HepG2 (cell line): Measurements from ENCODE around the gene PTPN20. TPM values are rescaled to one million over a fixed set of nuclear protein-coding genes. Genes with fewer than 3 reads are reported as not detected.

Experiments used
- ATAC-seq: fragments of 200-7000 bp; cut with Tn5 transposase; 3 replicates; pipeline ENCODE4 v1.9.1; 2020; ENCODE audit warnings: mild to moderate bottlenecking, moderate library complexity
- BruUV-seq: library from RNA; stranded (reverse); fragments of 400-500 nt; replicated peaks from 2 replicates; lab custom pipeline; 2021; lab: Mats Ljungman, UMichigan
- CTCF ChIA-PET: fragments of 300-600 bp; formaldehyde crosslinking; extraction: SDS; loops from one replicate; lab custom pipeline; 2021; ENCODE audit warnings: low total read pairs, inconsistent platforms, low intra/inter-chr PET ratio; lab: Yijun Ruan, JAX
- POLR2A ChIA-PET: fragments of 350-600 bp; sonication (Branson Sonifier 250); formaldehyde crosslinking; loops from one replicate; lab custom pipeline; 2020; ENCODE audit warnings: antibody characterized with exemption, inconsistent platforms; lab: Yijun Ruan, JAX
- DNase-seq: peaks from one replicate; pipeline ENCODE4 v3.0.0-alpha.2; 2015; ENCODE audit warnings: low spot score
- FAIRE-seq: peaks from 3 replicates; lab custom pipeline; 2011; peaks lifted over from hg19 to GRCh38; lab: Jason Lieb, UNC
- H2AFZ ChIP-seq: one replicate; pipeline ENCODE4 v1.6.1; 2011; ENCODE audit warnings: low read length, inconsistent platforms
- H3K27ac ChIP-seq: fragments of 300-600 bp; 3 replicates; pipeline ENCODE4 v1.8.0; 2011; ENCODE audit warnings: mixed run types, mild to moderate bottlenecking, mixed read lengths, low read length, inconsistent platforms; ENCODE audit not compliant: insufficient read depth; ENCODE audit errors: extremely low read length
- H3K27me3 ChIP-seq, 2 experiments: fragments of 200-600 bp in 1 of 2; 2 replicates in 1 of 2; 3 replicates in 1 of 2; pipeline versions ENCODE4 v1.6.0 to v1.8.0; 2011; ENCODE audit warnings: low read length in 2 of 2, mild to moderate bottlenecking in 2 of 2, moderate library complexity in 2 of 2, inconsistent platforms in 1 of 2; ENCODE audit not compliant: insufficient read depth in 2 of 2, control insufficient read depth in 1 of 2
- H3K36me3 ChIP-seq, 2 experiments: fragments of 200-600 bp in 1 of 2; replicated peaks in 1 of 2; 2 replicates in 1 of 2; 3 replicates in 1 of 2; pipeline versions ENCODE4 v1.5.1 to v1.8.0; 2011; ENCODE audit warnings: low read length in 2 of 2, inconsistent platforms in 1 of 2; ENCODE audit not compliant: insufficient read depth in 2 of 2, control insufficient read depth in 1 of 2
- H3K4me1 ChIP-seq: 2 replicates; pipeline ENCODE4 v1.5.1; 2012; ENCODE audit warnings: low read length, inconsistent platforms; ENCODE audit not compliant: insufficient read depth
- H3K4me2 ChIP-seq: 2 replicates; pipeline ENCODE4 v1.6.0; 2011; ENCODE audit warnings: low read depth, low read length, inconsistent platforms
- H3K4me3 ChIP-seq, 3 experiments: fragments of 200-600 bp in 1 of 3; sonication (generic), shearing (Covaris generic) in 1 of 3; replicated peaks in 1 of 3; 2 replicates each; pipeline ENCODE4 v1.5.1; 2011 to 2016; ENCODE audit warnings: low read length in 3 of 3, inconsistent platforms in 2 of 3, low read depth in 2 of 3, mild to moderate bottlenecking in 2 of 3, control low read depth in 1 of 3, mixed read lengths in 1 of 3; ENCODE audit not compliant: insufficient read depth in 1 of 3
- H3K79me2 ChIP-seq: one replicate; pipeline ENCODE4 v1.6.1; 2011; ENCODE audit warnings: low read length, inconsistent platforms; ENCODE audit not compliant: insufficient read depth
- H3K9ac ChIP-seq: 2 replicates; pipeline ENCODE4 v1.6.0; 2011; ENCODE audit warnings: mild to moderate bottlenecking, low read depth, low read length, inconsistent platforms; ENCODE audit not compliant: insufficient read depth
- H3K9me3 ChIP-seq: 2 replicates; pipeline ENCODE4 v1.5.1; 2012; ENCODE audit warnings: mild to moderate bottlenecking, low read length
- H4K20me1 ChIP-seq: 2 replicates; pipeline ENCODE4 v1.6.0; 2011; ENCODE audit warnings: inconsistent platforms, mild to moderate bottlenecking, low read length, moderate library complexity; ENCODE audit not compliant: insufficient read depth
- DNMT3B ChIP-seq: conservative IDR thresholded peaks from 2 replicates; pipeline ENCODE4 v1.6.1; 2016; ENCODE audit warnings: missing biosample characterization, control low read depth
- GTF2F1 ChIP-seq: fragments of 150-350 bp; IDR thresholded peaks from 2 replicates; pipeline ENCODE4 v1.6.1; 2014; ENCODE audit warnings: low read length
- NCOA1 ChIP-seq: sonication (generic); formaldehyde crosslinking; IDR thresholded peaks from 2 replicates; pipeline ENCODE4 v1.9.0; 2021; ENCODE audit warnings: missing genetic modification reagents
- NR3C1 ChIP-seq: sonication (generic); formaldehyde crosslinking; IDR thresholded peaks from 2 replicates; pipeline ENCODE4 v1.4.0; 2020; ENCODE audit warnings: missing genetic modification reagents
- ZNF20 ChIP-seq: sonication (generic); formaldehyde crosslinking; IDR thresholded peaks from 2 replicates; pipeline ENCODE4 v1.4.0; 2020; ENCODE audit warnings: mild to moderate bottlenecking, moderate library complexity, missing genetic modification reagents
- ZNF629 ChIP-seq: sonication (generic); formaldehyde crosslinking; conservative IDR thresholded peaks from 2 replicates; pipeline ENCODE4 v1.5.0; 2020; ENCODE audit warnings: missing genetic modification reagents
- ZNF674 ChIP-seq: sonication (generic); formaldehyde crosslinking; IDR thresholded peaks from 2 replicates; pipeline ENCODE4 v1.5.0; 2020; ENCODE audit warnings: low read depth, mild to moderate bottlenecking, missing genetic modification reagents
- WGBS: methylation state at CpG from one replicate; pipeline ENCODE4 v1.1.6; 2017; ENCODE audit warnings: low lambda C conversion rate; 5-methylcytosine and 5-hydroxymethylcytosine counted together
- in situ Hi-C: cut with HindIII; loops from 2 replicates; pipeline ENCODE4 v1.10.0; 2017; ENCODE audit warnings: low pct_unique_long_range_greater_than_20kb; ENCODE audit not compliant: extremely low pct_ligation_motif_present
- intact Hi-C: fragments of 100-400 bp; cut with micrococcal nuclease; formaldehyde crosslinking; loops from one replicate; pipeline ENCODE4 v1.10.0; 2022; ENCODE audit not compliant: unreplicated experiment
- polyA plus RNA-seq, 8 experiments: library from polyadenylated mRNA; depleted of rRNA in 3 of 8; stranded (reverse) in 7 of 8; unstranded in 1 of 8; fragments of >200 nt; fragmentation: Illumina TruSeq in 4 of 8; extraction: Trizol in 4 of 8; gene quantifications; 2 replicates each; pipeline versions ENCODE4 v1.2.1 to v1.2.3, GENCODE V29; 2011 to 2016; ENCODE audit warnings: low read depth in 4 of 8, missing spikeins in 1 of 8, mixed read lengths in 1 of 8; ENCODE audit not compliant: insufficient read depth in 1 of 8
- total RNA-seq, 5 experiments: library from RNA; depleted of rRNA; stranded (reverse); fragments of >200 nt; fragmentation: Illumina TruSeq; extraction: Trizol; gene quantifications; 2 replicates each; pipeline ENCODE4 v1.2.3, GENCODE V29; 2016; ENCODE audit warnings: low read depth in 1 of 5
- TF ChIP-seq, protein P1 (sequence below): sonication (generic); formaldehyde crosslinking; IDR thresholded peaks from 2 replicates; pipeline ENCODE4 v1.9.0; 2022; ENCODE audit warnings: missing genetic modification reagents, mild to moderate bottlenecking, borderline replicate concordance
- TF ChIP-seq, protein P2 (sequence below): sonication (generic); formaldehyde crosslinking; IDR thresholded peaks from 2 replicates; pipeline ENCODE4 v1.4.0; 2020; ENCODE audit warnings: missing genetic modification reagents, mild to moderate bottlenecking, borderline replicate concordance

Gene PTPN20
- total and polyA plus RNA-seq, 2 of the 13 experiments (the other 11 are each of a cell fraction or from before 2014, with no cell fraction given), result not detected

DNA sequence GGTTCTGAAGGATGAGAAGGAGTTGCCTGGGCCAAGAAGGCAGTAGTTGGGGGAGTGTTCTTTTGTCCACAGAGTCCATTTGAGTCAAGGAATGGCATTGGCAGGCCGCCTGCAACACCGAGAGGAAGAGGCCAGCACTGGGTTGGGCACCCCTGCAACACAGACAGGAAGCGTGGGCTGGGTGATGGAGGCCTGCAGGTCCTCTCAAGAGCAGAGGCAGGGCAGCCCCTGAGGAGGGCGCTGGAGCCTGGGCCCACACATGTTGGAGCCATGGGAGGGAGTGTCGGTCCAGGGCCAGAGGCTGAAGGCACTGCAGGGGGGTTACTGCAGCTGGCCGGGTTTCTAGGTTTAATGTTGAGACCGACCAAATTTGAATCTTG, 137.3 kb downstream of the PTPN20 start (continued):
- TF ChIP-seq ZNF20 (CRISPR knock-in tag), result no peak
- TF ChIP-seq ZNF674, result no peak
- TF ChIP-seq, protein P1, sequence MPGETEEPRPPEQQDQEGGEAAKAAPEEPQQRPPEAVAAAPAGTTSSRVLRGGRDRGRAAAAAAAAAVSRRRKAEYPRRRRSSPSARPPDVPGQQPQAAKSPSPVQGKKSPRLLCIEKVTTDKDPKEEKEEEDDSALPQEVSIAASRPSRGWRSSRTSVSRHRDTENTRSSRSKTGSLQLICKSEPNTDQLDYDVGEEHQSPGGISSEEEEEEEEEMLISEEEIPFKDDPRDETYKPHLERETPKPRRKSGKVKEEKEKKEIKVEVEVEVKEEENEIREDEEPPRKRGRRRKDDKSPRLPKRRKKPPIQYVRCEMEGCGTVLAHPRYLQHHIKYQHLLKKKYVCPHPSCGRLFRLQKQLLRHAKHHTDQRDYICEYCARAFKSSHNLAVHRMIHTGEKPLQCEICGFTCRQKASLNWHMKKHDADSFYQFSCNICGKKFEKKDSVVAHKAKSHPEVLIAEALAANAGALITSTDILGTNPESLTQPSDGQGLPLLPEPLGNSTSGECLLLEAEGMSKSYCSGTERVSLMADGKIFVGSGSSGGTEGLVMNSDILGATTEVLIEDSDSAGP (CRISPR knock-in tag), result no peak
- TF ChIP-seq, protein P2, sequence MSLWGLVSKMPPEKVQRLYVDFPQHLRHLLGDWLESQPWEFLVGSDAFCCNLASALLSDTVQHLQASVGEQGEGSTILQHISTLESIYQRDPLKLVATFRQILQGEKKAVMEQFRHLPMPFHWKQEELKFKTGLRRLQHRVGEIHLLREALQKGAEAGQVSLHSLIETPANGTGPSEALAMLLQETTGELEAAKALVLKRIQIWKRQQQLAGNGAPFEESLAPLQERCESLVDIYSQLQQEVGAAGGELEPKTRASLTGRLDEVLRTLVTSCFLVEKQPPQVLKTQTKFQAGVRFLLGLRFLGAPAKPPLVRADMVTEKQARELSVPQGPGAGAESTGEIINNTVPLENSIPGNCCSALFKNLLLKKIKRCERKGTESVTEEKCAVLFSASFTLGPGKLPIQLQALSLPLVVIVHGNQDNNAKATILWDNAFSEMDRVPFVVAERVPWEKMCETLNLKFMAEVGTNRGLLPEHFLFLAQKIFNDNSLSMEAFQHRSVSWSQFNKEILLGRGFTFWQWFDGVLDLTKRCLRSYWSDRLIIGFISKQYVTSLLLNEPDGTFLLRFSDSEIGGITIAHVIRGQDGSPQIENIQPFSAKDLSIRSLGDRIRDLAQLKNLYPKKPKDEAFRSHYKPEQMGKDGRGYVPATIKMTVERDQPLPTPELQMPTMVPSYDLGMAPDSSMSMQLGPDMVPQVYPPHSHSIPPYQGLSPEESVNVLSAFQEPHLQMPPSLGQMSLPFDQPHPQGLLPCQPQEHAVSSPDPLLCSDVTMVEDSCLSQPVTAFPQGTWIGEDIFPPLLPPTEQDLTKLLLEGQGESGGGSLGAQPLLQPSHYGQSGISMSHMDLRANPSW (CRISPR knock-in tag), result no peak
- TF ChIP-seq NR3C1 (CRISPR knock-in tag), result no peak
- TF ChIP-seq NCOA1 (CRISPR knock-in tag), result no peak
- no peak for TF ChIP-seq DNMT3B (CRISPR knock-in tag)

DNA sequence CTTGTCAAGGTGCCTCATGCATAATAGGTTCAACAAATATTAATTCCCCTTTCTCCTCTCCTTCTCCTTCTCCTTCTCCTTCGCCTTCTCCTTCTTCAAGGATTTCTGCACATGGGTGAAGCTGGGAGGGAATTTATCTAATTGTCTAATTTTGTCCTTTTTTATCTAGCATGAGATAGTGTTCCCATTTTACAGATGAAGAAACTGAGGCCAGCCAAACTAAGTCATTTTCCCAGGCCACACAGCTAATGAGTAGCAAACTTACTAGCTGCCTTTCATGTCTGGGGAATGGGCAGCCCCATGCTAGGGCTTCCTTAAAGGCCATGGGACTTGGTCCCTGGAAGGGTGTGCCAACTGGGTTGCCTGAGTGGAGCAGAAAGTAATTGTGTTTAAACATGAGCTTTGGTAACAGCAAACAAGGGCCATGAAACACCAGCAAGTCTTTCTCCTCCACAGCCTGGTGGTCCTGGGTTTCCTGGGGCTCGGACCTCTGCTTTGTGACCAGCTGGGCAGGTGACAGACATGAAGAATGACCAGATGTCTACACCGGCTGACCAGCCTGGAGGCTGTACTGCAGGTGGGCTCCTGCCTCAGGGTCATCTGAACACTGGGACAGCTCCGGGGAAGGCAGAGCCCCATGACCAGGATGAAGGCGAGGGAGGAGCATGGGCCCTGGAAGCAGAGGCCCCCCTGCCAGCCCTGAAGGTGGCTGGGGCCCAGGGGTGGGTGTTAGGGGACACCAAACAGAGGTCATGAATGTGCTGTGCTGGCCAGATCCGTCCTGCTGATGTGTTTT, 138.0 kb downstream of the PTPN20 start:
- no peak for FAIRE-seq

More for the DNA sequence above, 138.0 kb downstream of the PTPN20 start:
- WGBS, result 8% methylated on average over 4 of the region's 6 CpGs
- Histone ChIP-seq H3K9me3 (no peaks in the 10 kb centered on the region), H3K4me3 (no peak overlapping the region), H3K27ac (no peak overlapping the region), H3K4me1 (no peaks in the 10 kb centered on the region), H3K36me3 (no peaks in the 10 kb centered on the region), H2AFZ (no peak overlapping the region), H3K79me2 (no peaks in the 10 kb centered on the region), H3K4me2 (no peak overlapping the region), H4K20me1 (no peaks in the 10 kb centered on the region), H3K9ac (no peak overlapping the region), H3K27me3 (peaks cover 0 to 7% of the 10 kb centered on the region in 2 experiments; a peak in 1 of 5 replicates)
- BruUV-seq, result no TSS peak
- in situ Hi-C loops, result no loop called here
- DNase-seq (no peak), ATAC-seq (no peak)
- intact Hi-C loops, result loop anchor here (5.0 kb wide), 1 partner anchor 263 kb away; no protein-coding TSS in a partner anchor
- ChIA-PET CTCF (interaction anchor here (3.0 kb wide), 1 partner anchor 263 kb away, joined by 23 read pairs; no protein-coding TSS in a partner anchor), POLR2A (no interaction called here)
- TF ChIP-seq GTF2F1, result no peak
- peak; percentile 70 for TF ChIP-seq ZNF629
